Measurements from ENCODE around the gene PCSK5. TPM values are rescaled to one million over a fixed set of nuclear protein-coding genes. Genes with fewer than 3 reads are reported as not detected.

The PCSK5 gene
- total RNA-seq, 2 donors from 2014 or later: 41.2 to 63.7 TPM

DNA sequence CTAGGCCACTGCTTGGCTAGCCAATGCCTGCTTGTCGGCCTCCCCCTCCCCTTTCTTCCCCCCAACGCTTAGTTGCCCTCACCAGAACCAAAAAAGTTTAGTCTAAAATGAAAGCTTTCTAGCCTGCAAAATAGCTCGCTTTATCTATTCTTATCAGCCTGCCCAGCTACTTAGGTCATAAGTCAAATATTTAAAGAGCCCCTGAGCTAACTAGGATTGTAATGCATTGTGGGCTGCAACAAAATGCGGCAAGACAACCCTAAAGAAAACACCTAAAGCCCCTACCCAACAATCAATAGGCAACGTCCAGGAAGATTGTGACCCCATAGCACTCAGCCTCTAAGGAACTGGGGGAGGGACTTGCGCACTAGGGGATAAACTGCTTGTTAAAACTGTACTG is 38.6 kb upstream of the PCSK5 start:
- Histone ChIP-seq H3K4me3 (no peak overlapping the region), H3K27ac (no peak overlapping the region), H3K36me3 (no peaks in the 10 kb centered on the region), H3K27me3 (replicated peaks; ENCODE audit: insufficient read depth) (no peaks in the 10 kb centered on the region), H3K9me3 (no peaks in the 10 kb centered on the region), H3K4me1 (ENCODE audit: control insufficient read depth in 1 of 2, low read depth in 2 of 2) (no peaks in the 10 kb centered on the region)
- TF ChIP-seq, protein P1, sequence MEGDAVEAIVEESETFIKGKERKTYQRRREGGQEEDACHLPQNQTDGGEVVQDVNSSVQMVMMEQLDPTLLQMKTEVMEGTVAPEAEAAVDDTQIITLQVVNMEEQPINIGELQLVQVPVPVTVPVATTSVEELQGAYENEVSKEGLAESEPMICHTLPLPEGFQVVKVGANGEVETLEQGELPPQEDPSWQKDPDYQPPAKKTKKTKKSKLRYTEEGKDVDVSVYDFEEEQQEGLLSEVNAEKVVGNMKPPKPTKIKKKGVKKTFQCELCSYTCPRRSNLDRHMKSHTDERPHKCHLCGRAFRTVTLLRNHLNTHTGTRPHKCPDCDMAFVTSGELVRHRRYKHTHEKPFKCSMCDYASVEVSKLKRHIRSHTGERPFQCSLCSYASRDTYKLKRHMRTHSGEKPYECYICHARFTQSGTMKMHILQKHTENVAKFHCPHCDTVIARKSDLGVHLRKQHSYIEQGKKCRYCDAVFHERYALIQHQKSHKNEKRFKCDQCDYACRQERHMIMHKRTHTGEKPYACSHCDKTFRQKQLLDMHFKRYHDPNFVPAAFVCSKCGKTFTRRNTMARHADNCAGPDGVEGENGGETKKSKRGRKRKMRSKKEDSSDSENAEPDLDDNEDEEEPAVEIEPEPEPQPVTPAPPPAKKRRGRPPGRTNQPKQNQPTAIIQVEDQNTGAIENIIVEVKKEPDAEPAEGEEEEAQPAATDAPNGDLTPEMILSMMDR (IDR thresholded peaks at IDR 0.05): no peak
- ATAC-seq (ENCODE audit: insufficient number of reproducible peaks, low FRiP score, low read depth) (no peak), DNase-seq (ENCODE audit: low spot score) (no peak)

DNA sequence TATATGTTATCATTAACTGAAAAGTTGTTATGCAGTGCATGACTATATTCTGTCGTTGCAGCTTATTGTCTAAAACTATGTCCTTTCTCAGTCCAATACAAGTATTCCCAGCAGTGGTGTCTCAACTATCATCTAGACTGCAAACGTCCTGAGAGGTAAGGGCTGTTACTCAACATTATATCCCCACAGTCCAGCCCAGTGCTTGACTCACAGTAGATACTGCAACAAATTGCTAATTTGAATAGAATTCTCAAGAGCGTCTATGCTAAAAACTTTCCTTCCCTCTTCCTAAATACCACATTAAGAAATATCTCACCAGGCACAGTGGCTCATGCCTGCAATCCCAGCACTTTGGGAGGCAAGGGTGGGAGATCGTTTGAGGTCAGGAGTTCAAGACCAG is 37.7 kb upstream of the PCSK5 start:
- Histone ChIP-seq H3K27ac (no peak overlapping the region), H3K27me3 (replicated peaks; ENCODE audit: insufficient read depth) (no peaks in the 10 kb centered on the region), H3K9me3 (no peaks in the 10 kb centered on the region), H3K4me1 (ENCODE audit: control insufficient read depth in 1 of 2, low read depth in 2 of 2) (no peaks in the 10 kb centered on the region), H3K36me3 (no peaks in the 10 kb centered on the region), H3K4me3 (no peak overlapping the region)
- DNase-seq (ENCODE audit: low spot score) (no peak), ATAC-seq (ENCODE audit: insufficient number of reproducible peaks, low FRiP score, low read depth) (no peak)
- TF ChIP-seq, protein P1 (IDR thresholded peaks at IDR 0.05): no peak

DNA sequence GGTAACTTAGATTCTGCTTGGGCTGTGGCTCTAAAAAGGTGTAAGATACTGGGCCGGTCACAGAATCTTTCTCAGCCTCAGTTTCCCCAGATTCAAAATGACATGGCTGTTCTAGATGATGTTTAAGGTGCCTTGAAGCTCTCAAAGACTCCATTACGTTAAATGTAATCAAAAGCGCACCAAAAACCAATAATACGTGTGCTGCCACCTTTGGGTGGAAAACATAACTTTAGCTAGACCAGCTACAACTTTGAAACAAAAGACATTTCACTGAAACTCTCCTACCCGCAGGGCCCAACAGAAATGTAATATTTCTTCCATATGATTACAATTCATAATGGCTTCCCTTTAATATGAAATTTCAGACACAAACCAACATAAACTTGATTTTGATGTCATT is 35.0 kb upstream of the PCSK5 start:
- no peaks in the 10 kb centered on the region for H3K36me3 ChIP-seq
- H3K27ac ChIP-seq: no peak overlapping the region
- no peaks in the 10 kb centered on the region for H3K9me3 ChIP-seq
- TF ChIP-seq, protein P1 (IDR thresholded peaks at IDR 0.05): peak; percentile 38
- H3K4me3 ChIP-seq: no peak overlapping the region
- no peak for ATAC-seq (ENCODE audit: insufficient number of reproducible peaks, low FRiP score, low read depth)
- H3K4me1 ChIP-seq (ENCODE audit: control insufficient read depth in 1 of 2, low read depth in 2 of 2): no peaks in the 10 kb centered on the region
- no peaks in the 10 kb centered on the region for H3K27me3 ChIP-seq (replicated peaks; ENCODE audit: insufficient read depth)
- DNase-seq (ENCODE audit: low spot score): no peak

DNA sequence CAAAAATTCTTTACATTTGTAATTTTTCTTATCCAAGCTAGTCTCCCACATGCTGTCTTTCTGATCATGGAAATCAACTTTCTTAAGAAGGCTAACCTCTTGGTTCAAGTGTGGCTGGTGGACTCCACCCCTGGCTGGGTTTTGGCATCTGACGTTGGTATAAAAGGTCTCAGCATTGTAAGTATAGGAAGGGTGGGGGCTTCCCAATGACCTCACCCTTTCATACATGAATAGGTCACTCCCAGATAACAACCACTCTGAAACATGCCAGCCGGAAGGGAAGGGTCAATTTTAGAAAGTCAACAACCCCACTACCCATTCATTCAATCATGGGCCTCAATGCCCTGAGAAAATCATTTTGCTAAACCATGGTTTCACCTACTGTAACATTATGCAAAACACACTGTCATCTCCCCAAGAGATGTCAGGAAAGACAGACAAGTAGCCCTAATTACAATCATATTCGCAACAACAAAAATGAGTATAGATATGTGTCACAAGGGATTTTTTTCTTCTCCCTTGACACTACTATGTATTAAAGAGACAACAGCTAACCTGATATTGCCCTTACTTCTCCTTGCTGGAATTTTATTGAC is 31.9 kb upstream of the PCSK5 start:
- Histone ChIP-seq H3K4me1 (ENCODE audit: control insufficient read depth in 1 of 2, low read depth in 2 of 2) (no peaks in the 10 kb centered on the region), H3K36me3 (no peaks in the 10 kb centered on the region), H3K27ac (no peak overlapping the region), H3K9me3 (no peaks in the 10 kb centered on the region), H3K4me3 (no peak overlapping the region), H3K27me3 (replicated peaks; ENCODE audit: insufficient read depth) (no peaks in the 10 kb centered on the region)
- DNase-seq (ENCODE audit: low spot score) (no peak), ATAC-seq (ENCODE audit: insufficient number of reproducible peaks, low FRiP score, low read depth) (no peak)
- TF ChIP-seq, protein P1 (IDR thresholded peaks at IDR 0.05): no peak

DNA sequence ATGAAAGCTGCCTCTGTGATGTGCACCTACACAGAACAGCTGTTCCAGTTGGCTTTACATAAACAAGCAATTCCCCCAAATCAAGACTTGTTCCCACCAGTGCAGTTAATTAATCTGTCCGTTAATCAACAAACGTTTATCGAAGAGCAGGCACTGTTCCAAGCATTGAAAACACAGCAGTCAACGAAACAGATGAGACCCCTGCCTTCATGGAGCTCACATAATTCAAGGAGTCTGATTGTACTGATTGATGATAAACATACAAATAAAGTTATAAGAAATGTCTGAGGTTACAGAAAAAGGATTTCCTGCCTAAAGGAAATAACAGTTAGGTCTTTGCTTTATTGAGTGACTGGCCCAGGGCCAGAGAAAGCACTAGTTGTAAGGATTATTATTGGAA is 26.2 kb upstream of the PCSK5 start:
- Histone ChIP-seq H3K36me3 (no peaks in the 10 kb centered on the region), H3K4me1 (ENCODE audit: control insufficient read depth in 1 of 2, low read depth in 2 of 2) (peaks cover 0 to 6% of the 10 kb centered on the region in 2 donors), H3K27ac (no peak overlapping the region), H3K9me3 (no peaks in the 10 kb centered on the region), H3K4me3 (no peak overlapping the region), H3K27me3 (replicated peaks; ENCODE audit: insufficient read depth) (no peaks in the 10 kb centered on the region)
- DNase-seq (ENCODE audit: low spot score) (no peak), ATAC-seq (ENCODE audit: insufficient number of reproducible peaks, low FRiP score, low read depth) (no peak)
- TF ChIP-seq, protein P1 (IDR thresholded peaks at IDR 0.05): no peak

Measured in thoracic aorta (tissue), 2 donors.